GM19467 (cell line): ENCODE measurements around the gene KIF25.
"Not testable (repeated sequence)": the region's sequence is repeated elsewhere in the genome, so short reads cannot be mapped to it uniquely, and the experiment has no call there.

Source experiments
- ATAC-seq: cut with Tn5 transposase; IDR thresholded peaks from one replicate; pipeline ENCODE4 v1.9.1; 2021; ENCODE audit warnings: mild to moderate bottlenecking, moderate library complexity; ENCODE audit not compliant: unreplicated experiment

Gene KIF25

GRCh38 chr6:167974640-167975344, 22.7 kb upstream of the KIF25 start:
- no peak for ATAC-seq

GRCh38 chr6:167975458-167975857, 22.0 kb upstream of the KIF25 start:
- ATAC-seq: no peak

GRCh38 chr6:167976116-167976657, 21.3 kb upstream of the KIF25 start:
- ATAC-seq: not testable (repeated sequence)

GRCh38 chr6:167976708-167977107, 20.8 kb upstream of the KIF25 start:
- ATAC-seq: no peak

GRCh38 chr6:167977717-167978467, 19.6 kb upstream of the KIF25 start:
- ATAC-seq: no peak

- no peak for ATAC-seq
These were observed 18.9 kb upstream of the KIF25 start for GRCh38 chr6:167978607-167979006.

GRCh38 chr6:167979436-167980139, 17.9 kb upstream of the KIF25 start:
- ATAC-seq: no peak

GRCh38 chr6:167980911-167981580, 16.4 kb upstream of the KIF25 start:
- ATAC-seq: no peak

GRCh38 chr6:167981916-167982462, 15.5 kb upstream of the KIF25 start:
- ATAC-seq: no peak

GRCh38 chr6:167984144-167984719, 13.2 kb upstream of the KIF25 start:
- ATAC-seq: no peak

GRCh38 chr6:167984876-167985604, 12.4 kb upstream of the KIF25 start:
- ATAC-seq: no peak

- ATAC-seq: no peak
These were observed 11.4 kb upstream of the KIF25 start for GRCh38 chr6:167985911-167986595.

- ATAC-seq: no peak
These were observed 9.9 kb upstream of the KIF25 start for GRCh38 chr6:167987396-167988153.

GRCh38 chr6:167988154-167988495, 9.3 kb upstream of the KIF25 start:
- ATAC-seq: no peak

- ATAC-seq: no peak
These were observed 8.3 kb upstream of the KIF25 start for GRCh38 chr6:167988945-167989841.

GRCh38 chr6:167990016-167990945, 7.2 kb upstream of the KIF25 start:
- no peak for ATAC-seq
